ENCODE data around the gene PUM2.

DNA sequence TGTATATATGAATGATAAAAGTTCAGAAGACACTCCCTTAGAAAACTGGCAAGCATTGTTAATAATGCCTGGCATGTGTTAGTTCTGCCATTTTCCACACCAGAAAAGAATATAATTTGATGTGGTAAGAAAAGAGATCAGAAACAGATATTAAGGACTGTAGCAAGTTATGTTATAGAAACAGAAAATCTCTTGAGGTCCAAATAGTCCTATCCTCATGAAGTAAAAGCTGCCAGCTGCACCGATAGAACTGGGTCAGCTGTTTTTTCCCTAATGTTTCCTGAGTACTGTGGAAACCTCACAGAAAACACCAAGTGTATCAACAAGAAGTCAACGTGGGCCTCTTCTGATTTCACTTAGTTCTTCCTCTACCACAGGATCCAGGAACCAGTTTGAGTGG, 68.8 kb downstream of the PUM2 start:
- no peak for TF ChIP-seq EZH2 (IDR thresholded peaks at IDR 0.05; ENCODE audit: insufficient read depth, poor library complexity, severe bottlenecking)
- no peak for TF ChIP-seq EZH2phosphoT487 (IDR thresholded peaks at IDR 0.05; ENCODE audit: insufficient read depth, low read depth)

All from GM23248 (cell line).